Sigmoid colon (tissue), 7 donors: ENCODE measurements around the gene PTPN13. TPM values are rescaled to one million over a fixed set of nuclear protein-coding genes. Genes with fewer than 3 reads are reported as not detected.

ENCODE experiments used
- DNase-seq: peaks from one replicate; pipeline ENCODE4 v3.0.0-alpha.2; 2019
- H3K27ac ChIP-seq, 4 donors: fragments of 200-600 bp; sonication (generic); one replicate each; pipeline ENCODE4 v1.5.1; 2016 to 2019; ENCODE audit warnings: mild to moderate bottlenecking in 1 of 4
- H3K27me3 ChIP-seq, 3 donors: fragments of 200-600 bp; sonication (generic); one replicate each; pipeline ENCODE4 v1.5.1; 2019; ENCODE audit warnings: mild to moderate bottlenecking in 1 of 3
- H3K36me3 ChIP-seq, 4 donors: fragments of 200-600 bp; sonication (generic); one replicate each; pipeline ENCODE4 v1.5.1; 2016 to 2019
- H3K4me1 ChIP-seq, 4 donors: fragments of 200-600 bp; sonication (generic); one replicate each; pipeline ENCODE4 v1.5.1; 2017 to 2019
- H3K4me3 ChIP-seq, 4 donors: fragments of 200-600 bp; sonication (generic); one replicate each; pipeline ENCODE4 v1.5.1; 2017 to 2019; ENCODE audit warnings: mild to moderate bottlenecking in 2 of 4, moderate library complexity in 1 of 4
- H3K9me3 ChIP-seq, 4 donors: fragments of 200-600 bp in 3 of 4; sonication (generic) in 3 of 4; one replicate each; pipeline versions ENCODE4 v1.5.1 to v1.6.1; 2013 to 2019
- CTCF ChIP-seq, 4 experiments: fragments of 450-650 bp in 3 of 4; fragments of 200-600 bp in 1 of 4; IDR thresholded peaks; one replicate each; pipeline ENCODE4 v1.5.1; 2016 to 2019; ENCODE audit warnings: antibody characterized with exemption in 4 of 4, mild to moderate bottlenecking in 3 of 4, moderate library complexity in 2 of 4
- EP300 ChIP-seq, 4 donors: sonication (generic); formaldehyde crosslinking; IDR thresholded peaks; one replicate each; pipeline ENCODE4 v1.6.1; 2017; ENCODE audit warnings: antibody characterized with exemption in 4 of 4
- POLR2A ChIP-seq, 2 donors: fragments of 450-650 bp; IDR thresholded peaks; one replicate each; pipeline ENCODE4 v1.6.1; 2016; ENCODE audit warnings: antibody characterized with exemption in 2 of 2, mild to moderate bottlenecking in 2 of 2, moderate library complexity in 2 of 2
- POLR2AphosphoS5 ChIP-seq, 4 donors: sonication (generic); formaldehyde crosslinking; IDR thresholded peaks; one replicate each; pipeline ENCODE4 v1.6.1; 2017; ENCODE audit warnings: antibody characterized with exemption in 4 of 4
- WGBS, 2 donors: extraction: QIAGEN DNeasy Blood & Tissue Kit; methylation state at CpG; one replicate each; pipeline ENCODE4 v1.1.7; 2013; 5-methylcytosine and 5-hydroxymethylcytosine counted together
- intact Hi-C: fragments of 100-400 bp; cut with DNase I; formaldehyde crosslinking; loops from one replicate; pipeline ENCODE4 v1.15.1; 2023
- polyA plus RNA-seq, 3 donors: library from polyadenylated mRNA; stranded (reverse); fragments of 200-250 nt; gene quantifications; one replicate each; pipeline ENCODE4 v1.2.3, GENCODE V29; 2013
- total RNA-seq, 4 donors: library from RNA; depleted of rRNA; stranded (reverse); fragments of >200 nt; gene quantifications; one replicate each; pipeline ENCODE4 v1.1.0, GENCODE V29; 2016
- donor health status: healthy with polysubstance abuse.
- donor health status: Bipolar disorder and iron deficiency.
- donor health status: healthy.

Gene PTPN13
- total and polyA plus RNA-seq, 7 donors, result 0.60 to 16.1 (median 9.9) TPM

GRCh38 chr4:86675548-86675947 lies 81.4 kb downstream of the PTPN13 start:
- intact Hi-C loops, result no loop called here
- Histone ChIP-seq H3K4me3 (no peak overlapping the region), H3K4me1 (no peaks in the 10 kb centered on the region), H3K27ac (no peak overlapping the region), H3K36me3 (no peaks in the 10 kb centered on the region), H3K9me3 (no peaks in the 10 kb centered on the region), H3K27me3 (no peaks in the 10 kb centered on the region)
- WGBS, 2 donors, result 11 to 41% methylated on average over 1 of the region's 1 CpG
- no peak for TF ChIP-seq POLR2AphosphoS5 (IDR thresholded peaks at IDR 0.05)
- no peak for TF ChIP-seq EP300 (IDR thresholded peaks at IDR 0.05)
- no peak for TF ChIP-seq CTCF (IDR thresholded peaks at IDR 0.05)
- no peak for TF ChIP-seq POLR2A (IDR thresholded peaks at IDR 0.05)
- DNase-seq, result no peak

- intact Hi-C loops, result no loop called here
- Histone ChIP-seq H3K27me3 (no peaks in the 10 kb centered on the region), H3K4me3 (no peak overlapping the region), H3K4me1 (no peaks in the 10 kb centered on the region), H3K9me3 (no peaks in the 10 kb centered on the region), H3K36me3 (no peaks in the 10 kb centered on the region), H3K27ac (no peak overlapping the region)
- TF ChIP-seq CTCF (IDR thresholded peaks at IDR 0.05), result no peak
- no peak for TF ChIP-seq POLR2A (IDR thresholded peaks at IDR 0.05)
- no peak for TF ChIP-seq EP300 (IDR thresholded peaks at IDR 0.05)
- TF ChIP-seq POLR2AphosphoS5 (IDR thresholded peaks at IDR 0.05), result no peak
- WGBS, 2 donors, result 93 to 96% methylated on average over 2 of the region's 2 CpGs
- DNase-seq, result no peak
Observed at GRCh38 chr4:86678796-86679195, 84.7 kb downstream of the PTPN13 start.

GRCh38 chr4:86679441-86679840 lies 85.3 kb downstream of the PTPN13 start:
- TF ChIP-seq CTCF (IDR thresholded peaks at IDR 0.05), result no peak
- no peak overlapping the region for H3K27ac ChIP-seq
- 93 to 95% methylated on average over 2 of the region's 2 CpGs for WGBS, 2 donors
- no peaks in the 10 kb centered on the region for H3K4me1 ChIP-seq
- H3K4me3 ChIP-seq, result no peak overlapping the region
- no peak for DNase-seq
- no peaks in the 10 kb centered on the region for H3K27me3 ChIP-seq
- no peaks in the 10 kb centered on the region for H3K36me3 ChIP-seq
- intact Hi-C loops, result no loop called here
- no peaks in the 10 kb centered on the region for H3K9me3 ChIP-seq

GRCh38 chr4:86683167-86683566 lies 89.1 kb downstream of the PTPN13 start:
- H3K36me3 ChIP-seq, result no peaks in the 10 kb centered on the region
- no peaks in the 10 kb centered on the region for H3K4me1 ChIP-seq
- DNase-seq, result no peak
- TF ChIP-seq CTCF (IDR thresholded peaks at IDR 0.05) (no peak), POLR2A (IDR thresholded peaks at IDR 0.05) (no peak), EP300 (IDR thresholded peaks at IDR 0.05) (no peak), POLR2AphosphoS5 (IDR thresholded peaks at IDR 0.05) (no peak)
- intact Hi-C loops, result no loop called here
- WGBS, 2 donors, result 52 to 79% methylated on average over 2 of the region's 2 CpGs
- H3K4me3 ChIP-seq, result no peak overlapping the region
- no peaks in the 10 kb centered on the region for H3K9me3 ChIP-seq
- H3K27me3 ChIP-seq, result no peaks in the 10 kb centered on the region
- H3K27ac ChIP-seq, result no peak overlapping the region

- no peak overlapping the region for H3K27ac ChIP-seq
- 89% methylated on average over 2 of the region's 2 CpGs for WGBS, 2 donors
- no peak overlapping the region for H3K4me3 ChIP-seq
- H3K27me3 ChIP-seq, result no peaks in the 10 kb centered on the region
- H3K36me3 ChIP-seq, result no peaks in the 10 kb centered on the region
- intact Hi-C loops, result no loop called here
- TF ChIP-seq POLR2AphosphoS5 (IDR thresholded peaks at IDR 0.05), result no peak
- TF ChIP-seq POLR2A (IDR thresholded peaks at IDR 0.05), result no peak
- no peak for TF ChIP-seq CTCF (IDR thresholded peaks at IDR 0.05)
- TF ChIP-seq EP300 (IDR thresholded peaks at IDR 0.05), result no peak
- H3K9me3 ChIP-seq, result no peaks in the 10 kb centered on the region
- no peak for DNase-seq
- H3K4me1 ChIP-seq, result no peaks in the 10 kb centered on the region
Observed at GRCh38 chr4:86683983-86684382, 89.9 kb downstream of the PTPN13 start.
